ENCODE results near the gene PSMA6. TPM values are rescaled to one million over a fixed set of nuclear protein-coding genes. Genes with fewer than 3 reads are reported as not detected.

PSMA6 gene
- total and polyA plus RNA-seq, 2 of the 8 experiments (the other 6 are each of a cell fraction or from before 2014, with no cell fraction given) = 180 to 238 TPM

DNA sequence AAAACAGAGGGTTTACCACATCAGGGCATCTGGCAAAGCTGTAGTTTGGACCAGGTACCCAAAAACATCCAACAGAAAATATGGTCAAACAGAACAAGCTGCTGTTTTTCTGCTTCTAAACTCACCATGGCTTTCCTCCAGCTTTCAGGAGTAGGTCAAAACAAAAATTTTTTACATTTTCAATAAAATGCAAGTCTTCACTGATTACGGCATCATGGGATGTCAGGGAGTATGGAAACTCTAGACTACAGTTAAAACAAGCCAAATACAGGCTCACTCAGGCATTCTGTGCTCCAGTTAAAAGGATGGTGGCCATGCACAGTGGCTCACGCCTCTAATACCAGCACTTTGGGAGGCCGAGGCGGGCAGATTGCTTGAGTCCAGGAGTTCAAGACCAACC, 47.1 kb upstream of the PSMA6 start:
- H3K79me2 ChIP-seq (ENCODE audit: control insufficient read depth in 1 of 2, insufficient read depth in 2 of 2, low read length in 2 of 2) = no peaks in the 10 kb centered on the region
- POLR2A ChIA-PET (ENCODE audit: partially characterized antibody) = no interaction called here
- no peak overlapping the region for H2BK15ac ChIP-seq (ENCODE audit: low read length)
- no peaks in the 10 kb centered on the region for H3K9me3 ChIP-seq (ENCODE audit: insufficient read depth in 2 of 2, low read depth in 1 of 2, low read length in 1 of 2)
- H3K4ac ChIP-seq (replicated peaks; ENCODE audit: insufficient read length, low read depth, low read length) = no peak overlapping the region
- no peak overlapping the region for H2BK20ac ChIP-seq (ENCODE audit: low read length)
- H3K23ac ChIP-seq (ENCODE audit: insufficient read length) = no peak overlapping the region
- no peak overlapping the region for H2BK5ac ChIP-seq (ENCODE audit: low read depth, low read length)
- 89% methylated on average over 4 of the region's 4 CpGs; no CpG with 5 or more reads in 1 of the 2 experiments for WGBS, 2 experiments (ENCODE audit: extremely low coverage in 1 of 2, insufficient coverage in 1 of 2, insufficient read length in 1 of 2, insufficient replicate concordance in 2 of 2, low coverage in 1 of 2, low lambda C conversion rate in 2 of 2, missing lambda C conversion rate in 1 of 2)
- FAIRE-seq (no peak), DNase-seq (ENCODE audit: low read depth in 1 of 2, low spot score in 2 of 2) (no peak)
- no peak overlapping the region for H3K4me2 ChIP-seq (ENCODE audit: insufficient read depth in 1 of 2, low read depth in 2 of 2, low read length in 2 of 2)
- H3K18ac ChIP-seq (ENCODE audit: extremely low read depth, low read length) = no peak overlapping the region
- no peaks in the 10 kb centered on the region for H4K20me1 ChIP-seq (replicated peaks in 1 of 2; ENCODE audit: control insufficient read depth in 1 of 2, insufficient read depth in 2 of 2, low read length in 2 of 2)
- H3K14ac ChIP-seq (ENCODE audit: insufficient read length) = no peak overlapping the region
- no peaks in the 10 kb centered on the region for H3K4me1 ChIP-seq (replicated peaks in 1 of 4; ENCODE audit: control insufficient read depth in 3 of 4, insufficient read depth in 4 of 4, low read length in 3 of 4)
- no peak overlapping the region for H2AK5ac ChIP-seq (ENCODE audit: low read depth, low read length)
- no peak overlapping the region for H2AFZ ChIP-seq (ENCODE audit: low read length)
- no peaks in the 10 kb centered on the region for H3K23me2 ChIP-seq (ENCODE audit: low read depth, low read length)
- H3K4me3 ChIP-seq (ENCODE audit: extremely low read depth in 1 of 4, insufficient read depth in 2 of 4, low read depth in 3 of 4, low read length in 4 of 4) = no peak overlapping the region
- H4K5ac ChIP-seq (ENCODE audit: insufficient read length, low read depth, low read length) = no peak overlapping the region
- no peaks in the 10 kb centered on the region for H3K79me1 ChIP-seq (ENCODE audit: low read depth, low read length)
- no peak overlapping the region for H3K27ac ChIP-seq (ENCODE audit: low read depth, low read length)
- no peaks in the 10 kb centered on the region for H3K36me3 ChIP-seq (ENCODE audit: control insufficient read depth in 2 of 4, insufficient read depth in 4 of 4, low read length in 3 of 4)
- H4K8ac ChIP-seq (ENCODE audit: extremely low read depth, insufficient read depth, low read length) = no peak overlapping the region
- H3K56ac ChIP-seq (replicated peaks; ENCODE audit: insufficient read length, low read depth, low read length) = no peak overlapping the region
- H2BK12ac ChIP-seq (ENCODE audit: low read depth, low read length) = no peak overlapping the region
- H3K27me3 ChIP-seq (replicated peaks in 1 of 4; ENCODE audit: control insufficient read depth in 3 of 4, extremely low read depth in 1 of 4, insufficient read depth in 3 of 4, low read length in 3 of 4) = no peaks in the 10 kb centered on the region
- H4K91ac ChIP-seq (replicated peaks; ENCODE audit: insufficient read length, low read length) = no peak overlapping the region
- CTCF ChIA-PET (ENCODE audit: partially characterized antibody) = no interaction called here
- no peak overlapping the region for H2BK120ac ChIP-seq (replicated peaks; ENCODE audit: low read depth, low read length)
- no peak overlapping the region for H3K9ac ChIP-seq (replicated peaks in 1 of 4; ENCODE audit: extremely low read depth in 1 of 4, low read depth in 3 of 4, low read length in 3 of 4)
- TF ChIP-seq YY1 (IDR thresholded peaks at IDR 0.05; ENCODE audit: low read depth, low read length) = no peak
- TF ChIP-seq CEBPB (IDR thresholded peaks at IDR 0.05; ENCODE audit: low read depth, low read length) = no peak
- TF ChIP-seq TBP (IDR thresholded peaks at IDR 0.05; ENCODE audit: low read depth, low read length) = no peak
- no peak for TF ChIP-seq SAP30 (IDR thresholded peaks at IDR 0.05; ENCODE audit: insufficient read depth, insufficient replicate concordance, low read length)
- TF ChIP-seq SRF (IDR thresholded peaks at IDR 0.05; ENCODE audit: low read depth, low read length) = no peak
- no peak for TF ChIP-seq POU5F1 (IDR thresholded peaks at IDR 0.05; ENCODE audit: low read depth, low read length)
- TF ChIP-seq RNF2 (IDR thresholded peaks at IDR 0.05; ENCODE audit: borderline replicate concordance, low read depth, low read length, missing control alignments, poor library complexity, severe bottlenecking) = no peak
- TF ChIP-seq TEAD4 (IDR thresholded peaks at IDR 0.05; ENCODE audit: low read depth, low read length) = no peak
- no peak for TF ChIP-seq KDM4A (IDR thresholded peaks at IDR 0.05; ENCODE audit: low read depth, low read length, severe bottlenecking)
- TF ChIP-seq SIRT6 (IDR thresholded peaks at IDR 0.05; ENCODE audit: low read length) = no peak
- no peak for TF ChIP-seq SIN3A (conservative IDR thresholded peaks at IDR 0.05 in 1 of 2, IDR thresholded peaks at IDR 0.05 in 1 of 2; ENCODE audit: low read depth in 1 of 2, low read length in 2 of 2)
- no peak for TF ChIP-seq HDAC2 (IDR thresholded peaks at IDR 0.05; ENCODE audit: borderline replicate concordance in 1 of 2, low read depth in 2 of 2, low read length in 2 of 2)
- no peak for TF ChIP-seq SP2 (IDR thresholded peaks at IDR 0.05; ENCODE audit: low read length)
